ENCODE data around the gene HOXD9. TPM values are rescaled to one million over a fixed set of nuclear protein-coding genes. Genes with fewer than 3 reads are reported as not detected.

Gene HOXD9
- total RNA-seq, 1 donor from 2014 or later = not detected

DNA sequence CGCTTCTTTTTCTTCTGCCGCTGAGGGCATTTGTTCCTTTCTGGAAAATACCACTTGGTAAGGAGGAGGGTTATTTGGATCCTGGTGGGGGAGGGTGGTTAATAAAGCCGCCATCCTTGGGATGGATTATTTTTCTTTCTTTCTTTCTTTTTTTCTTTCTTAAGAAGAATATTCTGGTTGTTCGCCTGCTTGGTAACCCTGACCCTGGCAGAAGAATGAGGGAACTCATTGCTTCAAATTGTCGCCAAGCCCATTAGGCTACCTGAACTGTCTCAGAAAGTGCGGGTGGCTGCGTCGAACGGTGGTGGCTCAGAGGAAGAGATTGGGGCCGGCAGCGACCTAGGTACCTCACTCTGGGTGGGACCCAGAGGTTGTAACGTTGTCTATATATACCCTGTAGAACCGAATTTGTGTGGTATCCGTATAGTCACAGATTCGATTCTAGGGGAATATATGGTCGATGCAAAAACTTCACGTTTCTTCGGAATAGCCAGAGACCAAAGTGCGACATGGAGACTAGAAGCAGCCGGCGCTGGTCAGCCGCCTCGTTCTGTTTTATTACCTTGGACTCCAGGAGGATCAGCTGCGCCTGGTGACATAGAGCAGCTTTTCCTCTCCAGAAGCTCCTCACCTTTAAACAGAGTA, 27.5 kb downstream of the HOXD9 start:
- H3K36me3 Mint-ChIP-seq = no peaks in the 10 kb centered on the region
- Histone ChIP-seq H3K4me2 (no peak overlapping the region), H3K27me3 (peaks cover 100% of the 10 kb centered on the region), H3K9me3 (ENCODE audit: low read depth) (no peaks in the 10 kb centered on the region), H3K79me2 (ENCODE audit: low read depth) (no peaks in the 10 kb centered on the region), H4K20me1 (ENCODE audit: low read depth) (peaks cover 87% of the 10 kb centered on the region), H3K4me3 (no peak overlapping the region), H3F3A (ENCODE audit: low read depth) (no peaks in the 10 kb centered on the region), H3K27ac (no peak overlapping the region), H3K36me3 (no peaks in the 10 kb centered on the region), H3K4me1 (no peaks in the 10 kb centered on the region), H2AFZ (replicated peaks) (no peak overlapping the region), H3K9ac (no peak overlapping the region)
- peaks cover 98% of the 10 kb centered on the region for H3K27me3 Mint-ChIP-seq (ENCODE audit: insufficient read depth, low read depth)
- H3K4me1 Mint-ChIP-seq = no peaks in the 10 kb centered on the region
- DNase-seq (ENCODE audit: low spot score) = no peak
- no peak overlapping the region for H3K27ac Mint-ChIP-seq
- TF ChIP-seq, protein P1, sequence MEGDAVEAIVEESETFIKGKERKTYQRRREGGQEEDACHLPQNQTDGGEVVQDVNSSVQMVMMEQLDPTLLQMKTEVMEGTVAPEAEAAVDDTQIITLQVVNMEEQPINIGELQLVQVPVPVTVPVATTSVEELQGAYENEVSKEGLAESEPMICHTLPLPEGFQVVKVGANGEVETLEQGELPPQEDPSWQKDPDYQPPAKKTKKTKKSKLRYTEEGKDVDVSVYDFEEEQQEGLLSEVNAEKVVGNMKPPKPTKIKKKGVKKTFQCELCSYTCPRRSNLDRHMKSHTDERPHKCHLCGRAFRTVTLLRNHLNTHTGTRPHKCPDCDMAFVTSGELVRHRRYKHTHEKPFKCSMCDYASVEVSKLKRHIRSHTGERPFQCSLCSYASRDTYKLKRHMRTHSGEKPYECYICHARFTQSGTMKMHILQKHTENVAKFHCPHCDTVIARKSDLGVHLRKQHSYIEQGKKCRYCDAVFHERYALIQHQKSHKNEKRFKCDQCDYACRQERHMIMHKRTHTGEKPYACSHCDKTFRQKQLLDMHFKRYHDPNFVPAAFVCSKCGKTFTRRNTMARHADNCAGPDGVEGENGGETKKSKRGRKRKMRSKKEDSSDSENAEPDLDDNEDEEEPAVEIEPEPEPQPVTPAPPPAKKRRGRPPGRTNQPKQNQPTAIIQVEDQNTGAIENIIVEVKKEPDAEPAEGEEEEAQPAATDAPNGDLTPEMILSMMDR (IDR thresholded peaks at IDR 0.05) = no peak
- TF ChIP-seq EZH2phosphoT487 (IDR thresholded peaks at IDR 0.05) (peak; percentile 95), EZH2 (IDR thresholded peaks at IDR 0.05) (peak; percentile 97)
- H3K4me3 Mint-ChIP-seq = no peak overlapping the region
- H3K9me3 Mint-ChIP-seq = peaks cover 5% of the 10 kb centered on the region

DNA sequence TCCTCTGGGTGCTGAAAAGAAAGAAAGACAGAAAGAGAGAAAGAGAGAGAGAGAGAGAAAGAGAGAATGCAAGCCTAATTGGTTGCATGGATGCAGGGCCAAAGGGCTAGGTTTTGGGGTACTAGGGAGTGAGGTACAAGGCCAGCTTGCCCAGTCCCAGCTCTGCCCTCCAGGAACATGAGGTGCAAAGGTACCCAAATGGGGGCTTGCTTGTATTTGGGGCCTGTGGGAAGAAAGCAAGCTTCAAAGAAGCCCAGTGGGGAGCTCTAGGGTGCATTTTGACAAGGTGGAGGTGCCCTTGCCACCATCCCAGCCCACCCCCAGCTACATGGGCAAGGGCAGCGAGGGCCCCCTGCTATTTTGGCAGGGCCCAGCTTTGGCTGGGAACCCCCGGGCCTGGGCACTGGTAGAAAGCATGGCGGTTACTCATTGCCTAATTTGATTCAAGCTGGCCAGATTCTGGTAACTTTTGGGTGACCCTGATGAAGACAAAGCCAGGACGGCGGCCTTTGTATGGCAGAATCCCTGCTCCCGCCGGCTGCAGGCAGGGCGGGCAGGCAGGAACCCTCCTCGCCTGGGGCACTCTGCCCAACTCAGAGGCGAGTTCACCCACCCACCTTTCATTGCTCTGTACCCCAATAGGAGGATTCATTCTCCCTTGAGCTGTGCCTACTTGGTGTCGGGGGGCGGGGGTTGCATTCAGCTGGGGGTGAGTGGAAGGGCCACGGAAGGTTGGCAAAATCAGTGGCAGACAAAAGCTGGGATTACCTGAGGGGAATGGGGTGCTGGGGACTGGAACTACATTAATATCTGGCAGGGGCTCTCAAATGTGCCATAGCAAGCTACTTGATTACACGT, 28.3 kb downstream of the HOXD9 start:
- no peaks in the 10 kb centered on the region for H3K36me3 ChIP-seq
- Mint-ChIP-seq H3K27me3 (ENCODE audit: insufficient read depth, low read depth) (peaks cover 98% of the 10 kb centered on the region), H3K4me3 (no peak overlapping the region), H3K27ac (no peak overlapping the region), H3K9me3 (peaks cover 5% of the 10 kb centered on the region), H3K4me1 (no peaks in the 10 kb centered on the region), H3K36me3 (no peaks in the 10 kb centered on the region)
- no peak overlapping the region for H3K27ac ChIP-seq
- H3K4me2 ChIP-seq = no peak overlapping the region
- no peaks in the 10 kb centered on the region for H3K79me2 ChIP-seq (ENCODE audit: low read depth)
- H3K4me1 ChIP-seq = no peaks in the 10 kb centered on the region
- H3F3A ChIP-seq (ENCODE audit: low read depth) = no peaks in the 10 kb centered on the region
- no peak for DNase-seq (ENCODE audit: low spot score)
- no peak overlapping the region for H2AFZ ChIP-seq (replicated peaks)
- no peak overlapping the region for H3K9ac ChIP-seq
- H3K9me3 ChIP-seq (ENCODE audit: low read depth) = no peaks in the 10 kb centered on the region
- peaks cover 100% of the 10 kb centered on the region for H3K27me3 ChIP-seq
- H4K20me1 ChIP-seq (ENCODE audit: low read depth) = peaks cover 93% of the 10 kb centered on the region
- TF ChIP-seq EZH2phosphoT487 (IDR thresholded peaks at IDR 0.05) (no peak), EZH2 (IDR thresholded peaks at IDR 0.05) (no peak)
- TF ChIP-seq, protein P1 (IDR thresholded peaks at IDR 0.05) = no peak
- H3K4me3 ChIP-seq = no peak overlapping the region

DNA sequence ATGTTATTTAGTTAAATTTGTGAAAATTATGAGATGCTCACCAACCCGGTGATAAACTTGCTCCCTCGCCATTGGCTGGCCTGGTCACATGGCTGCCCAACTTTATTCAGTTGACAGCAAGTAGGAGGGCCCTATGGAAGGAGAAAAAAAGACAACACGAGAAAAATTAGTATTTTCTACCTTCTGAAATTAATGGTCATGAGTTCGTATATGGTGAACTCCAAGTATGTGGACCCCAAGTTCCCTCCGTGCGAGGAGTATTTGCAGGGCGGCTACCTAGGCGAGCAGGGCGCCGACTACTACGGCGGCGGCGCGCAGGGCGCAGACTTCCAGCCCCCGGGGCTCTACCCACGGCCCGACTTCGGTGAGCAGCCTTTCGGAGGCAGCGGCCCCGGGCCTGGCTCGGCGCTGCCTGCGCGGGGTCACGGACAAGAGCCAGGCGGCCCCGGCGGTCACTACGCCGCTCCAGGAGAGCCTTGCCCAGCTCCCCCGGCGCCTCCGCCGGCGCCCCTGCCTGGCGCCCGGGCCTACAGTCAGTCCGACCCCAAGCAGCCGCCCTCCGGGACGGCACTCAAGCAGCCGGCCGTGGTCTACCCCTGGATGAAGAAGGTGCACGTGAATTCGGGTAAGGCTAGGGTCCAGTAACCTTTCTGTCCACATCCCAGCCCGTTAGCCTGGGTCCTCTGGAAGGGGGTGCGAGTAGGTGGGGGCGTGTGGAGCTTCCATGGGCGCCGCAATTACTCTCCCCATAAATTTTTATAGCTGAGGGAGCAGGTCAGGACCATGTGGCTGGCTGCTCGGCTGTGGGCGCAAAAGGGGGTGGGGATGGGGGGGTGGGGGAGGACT, 29.1 kb downstream of the HOXD9 start, which contains the start of gene HOXD4:
Gene HOXD4 (plus strand): TSS at position 109 of the 846 bp plus-strand sequence. CDS start 84 bp downstream, at position 193.
- Histone ChIP-seq H3F3A (ENCODE audit: low read depth) (no peaks in the 10 kb centered on the region), H3K4me3 (no peak within 1 kb of the TSS), H3K27ac (no peak within 1 kb of the TSS), H3K4me1 (no peaks in the 10 kb centered on the region), H3K79me2 (ENCODE audit: low read depth) (no peaks in the 10 kb centered on the region), H2AFZ (replicated peaks) (no peak within 1 kb of the TSS), H3K4me2 (peak within 1 kb of the TSS; percentile 11), H4K20me1 (ENCODE audit: low read depth) (peaks cover 96% of the 10 kb centered on the region), H3K36me3 (no peaks in the 10 kb centered on the region), H3K27me3 (peaks cover 100% of the 10 kb centered on the region), H3K9me3 (ENCODE audit: low read depth) (no peaks in the 10 kb centered on the region), H3K9ac (no peak within 1 kb of the TSS)
- peaks cover 98% of the 10 kb centered on the region for H3K27me3 Mint-ChIP-seq (ENCODE audit: insufficient read depth, low read depth)
- H3K4me1 Mint-ChIP-seq = no peaks in the 10 kb centered on the region
- no peaks in the 10 kb centered on the region for H3K36me3 Mint-ChIP-seq
- H3K9me3 Mint-ChIP-seq = peaks cover 6% of the 10 kb centered on the region
- no peak within 1 kb of the TSS for H3K27ac Mint-ChIP-seq
- TF ChIP-seq EZH2phosphoT487 (IDR thresholded peaks at IDR 0.05) = peak; percentile 93
- TF ChIP-seq, protein P1 (IDR thresholded peaks at IDR 0.05) = no peak
- TF ChIP-seq EZH2 (IDR thresholded peaks at IDR 0.05) = peak; percentile 99
- no peak within 1 kb of the TSS for H3K4me3 Mint-ChIP-seq
- peak; percentile 27 for DNase-seq (ENCODE audit: low spot score)

Data from neural progenitor cell (in vitro differentiated cells).